H1 (cell line): Measurements from ENCODE around the gene RAD52. TPM values are rescaled to one million over a fixed set of nuclear protein-coding genes. Genes with fewer than 3 reads are reported as not detected.

Source experiments
- KDM1A ChIP-seq: fragments of 200-600, 300-600 bp; sonication (generic); IDR thresholded peaks from 2 replicates; pipeline ENCODE4 v1.7.1; 2016; ENCODE audit warnings: mild to moderate bottlenecking, low read length, borderline replicate concordance
- KDM4A ChIP-seq: IDR thresholded peaks from one replicate; pipeline ENCODE4 v1.7.1; 2012; ENCODE audit warnings: low read depth, mild to moderate bottlenecking, moderate library complexity, low read length, inconsistent platforms; ENCODE audit not compliant: severe bottlenecking
- KDM5A ChIP-seq: fragments of 200-600 bp; IDR thresholded peaks from 2 replicates; pipeline ENCODE4 v1.7.1; 2012; ENCODE audit warnings: mild to moderate bottlenecking, low read length, inconsistent platforms, mixed read lengths
- POLR2AphosphoS5 ChIP-seq: IDR thresholded peaks from 2 replicates; pipeline ENCODE4 v1.6.1; 2011; ENCODE audit warnings: low read depth, low read length
- RAD21 ChIP-seq, 2 experiments: IDR thresholded peaks in 1 of 2; conservative IDR thresholded peaks in 1 of 2; 2 replicates each; pipeline ENCODE4 v1.6.1; 2011; ENCODE audit warnings: low read depth in 2 of 2, low read length in 2 of 2, improper control_type of control experiment in 1 of 2, inconsistent platforms in 1 of 2, mild to moderate bottlenecking in 1 of 2, moderate library complexity in 1 of 2
- SIN3A ChIP-seq, 2 experiments: IDR thresholded peaks in 1 of 2; conservative IDR thresholded peaks in 1 of 2; 2 replicates each; pipeline ENCODE4 v1.6.1; 2011 to 2012; ENCODE audit warnings: low read length in 2 of 2, improper control_type of control experiment in 1 of 2, low read depth in 1 of 2, mild to moderate bottlenecking in 1 of 2
- polyA plus RNA-seq, 7 experiments: library from polyadenylated mRNA; depleted of rRNA in 3 of 7; stranded (reverse) in 5 of 7; unstranded in 2 of 7; fragments of >200 nt in 5 of 7; fragments of 200-250 nt in 2 of 7; gene quantifications; 1 replicate in 5 of 7; 2 replicates in 1 of 7; 4 replicates in 1 of 7; pipeline versions ENCODE4 v1.2.1 to v1.2.3, GENCODE V29; 2011 to 2013; ENCODE audit warnings: missing spikeins in 2 of 7, mixed read lengths in 2 of 7
- total RNA-seq: library from RNA; stranded (reverse); fragmentation: NEBNext Ultra II Directional; extraction: Animal tissue kit (Norgen Biotek cat#: 25700); gene quantifications from 2 replicates; pipeline ENCODE4 v1.2.1, GENCODE V29; 2021
- TF ChIP-seq, protein P1 (sequence below): IDR thresholded peaks from 2 replicates; pipeline ENCODE4 v1.6.1; 2012; ENCODE audit warnings: inconsistent platforms

The RAD52 gene
- total and polyA plus RNA-seq, 2 of the 8 experiments (the other 6 are each of a cell fraction or from before 2014, with no cell fraction given) = 12.5 to 14.3 TPM

DNA sequence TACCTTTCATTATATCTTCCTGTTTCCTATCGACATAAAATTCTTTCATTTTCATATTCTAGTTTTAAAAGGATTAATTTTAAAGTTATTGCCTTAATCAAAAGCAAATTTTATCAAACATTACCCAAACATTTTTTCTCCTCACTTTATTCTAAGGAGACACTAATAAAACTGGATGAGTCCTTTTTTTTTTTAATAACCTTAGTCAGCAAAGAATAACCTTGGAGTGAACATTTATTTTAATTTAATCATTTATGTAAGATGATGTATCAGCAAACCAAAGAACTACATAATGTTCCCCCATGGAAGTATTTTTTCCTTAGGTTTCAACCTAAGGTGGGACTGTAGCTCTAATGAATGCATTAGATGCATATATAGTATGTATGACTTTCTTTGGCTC is 83.9 kb downstream of the RAD52 start (continued):
- TF ChIP-seq SIN3A (conservative IDR thresholded peaks at IDR 0.05 in 1 of 2, IDR thresholded peaks at IDR 0.05 in 1 of 2; ENCODE audit: low read depth in 1 of 2, low read length in 2 of 2) (no peak), KDM1A (no peak), KDM5A (no peak), KDM4A (no peak), RAD21 (IDR thresholded peaks at IDR 0.05 in 1 of 2, conservative IDR thresholded peaks at IDR 0.05 in 1 of 2; ENCODE audit: low read depth in 2 of 2, low read length in 2 of 2) (no peak), POLR2AphosphoS5 (no peak)
- TF ChIP-seq, protein P1, sequence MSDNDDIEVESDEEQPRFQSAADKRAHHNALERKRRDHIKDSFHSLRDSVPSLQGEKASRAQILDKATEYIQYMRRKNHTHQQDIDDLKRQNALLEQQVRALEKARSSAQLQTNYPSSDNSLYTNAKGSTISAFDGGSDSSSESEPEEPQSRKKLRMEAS = no peak
